K562 (cell line): ENCODE measurements around the gene AHR. TPM values are rescaled to one million over a fixed set of nuclear protein-coding genes. Genes with fewer than 3 reads are reported as not detected.

Experiments
- ATAC-seq: fragments of 200-7000 bp; cut with Tn5 transposase; 3 replicates; pipeline ENCODE4 v1.9.1; 2020; ENCODE audit warnings: moderate library complexity
- BruUV-seq: library from RNA; stranded (reverse); fragments of 400-500 nt; replicated peaks from 2 replicates; lab custom pipeline; 2021; lab: Mats Ljungman, UMichigan
- CTCF ChIA-PET: fragments of 300-600 bp; formaldehyde crosslinking; extraction: SDS; loops from one replicate; lab custom pipeline; 2021; ENCODE audit warnings: low intra/inter-chr PET ratio; lab: Yijun Ruan, JAX
- POLR2A ChIA-PET: fragments of 300-600, 350-650 bp; sonication (Branson Sonifier 250); formaldehyde crosslinking; extraction: SDS; loops from one replicate; lab custom pipeline; 2021; ENCODE audit warnings: antibody characterized with exemption, inconsistent platforms; lab: Yijun Ruan, JAX
- DNase-seq, 4 experiments: peaks; one replicate each; pipeline versions ENCODE4 v3.0.0 to v3.0.0-alpha.2; 2011 to 2018; ENCODE audit warnings: low spot score in 3 of 4, mixed read lengths in 3 of 4; ENCODE audit errors: extremely low read depth in 1 of 4
- FAIRE-seq: peaks from 2 replicates; lab custom pipeline; 2011; peaks lifted over from hg19 to GRCh38; lab: Jason Lieb, UNC
- H2AFZ ChIP-seq: 2 replicates; pipeline ENCODE4 v1.6.0; 2011; ENCODE audit warnings: low read depth, low read length, control low read depth, inconsistent platforms
- H3K27ac ChIP-seq: fragments of 200-600 bp; 3 replicates; pipeline ENCODE4 v1.8.0; 2011; ENCODE audit warnings: low read depth, mild to moderate bottlenecking, control low read depth, inconsistent platforms, low read length, moderate library complexity, mixed read lengths; ENCODE audit errors: extremely low read depth
- H3K27me3 ChIP-seq, 2 experiments: fragments of 300-600 bp in 1 of 2; 2 replicates in 1 of 2; 3 replicates in 1 of 2; pipeline versions ENCODE4 v1.6.0 to v1.8.0; 2011; ENCODE audit warnings: inconsistent platforms in 2 of 2, low read length in 2 of 2, mild to moderate bottlenecking in 1 of 2, mixed read lengths in 1 of 2, moderate library complexity in 1 of 2; ENCODE audit not compliant: control insufficient read depth in 2 of 2, insufficient read depth in 2 of 2
- H3K36me3 ChIP-seq: fragments of 300-600 bp; 3 replicates; pipeline ENCODE4 v1.8.0; 2011; ENCODE audit warnings: mild to moderate bottlenecking, low read length, inconsistent platforms; ENCODE audit not compliant: control insufficient read depth, insufficient read depth
- H3K4me1 ChIP-seq, 2 experiments: fragments of 200-600 bp in 1 of 2; replicated peaks in 1 of 2; 2 replicates in 1 of 2; 3 replicates in 1 of 2; pipeline versions ENCODE4 v1.5.1 to v1.8.0; 2011; ENCODE audit warnings: inconsistent platforms in 2 of 2, low read length in 2 of 2, mild to moderate bottlenecking in 1 of 2, mixed read lengths in 1 of 2, moderate library complexity in 1 of 2; ENCODE audit not compliant: control insufficient read depth in 2 of 2, insufficient read depth in 2 of 2
- H3K4me2 ChIP-seq: 2 replicates; pipeline ENCODE4 v1.6.1; 2011; ENCODE audit warnings: low read length, control low read depth, inconsistent platforms, mixed read lengths; ENCODE audit not compliant: insufficient read depth
- H3K4me3 ChIP-seq: fragments of 200-600 bp; sonication (generic), shearing (Covaris generic); 2 replicates; pipeline ENCODE4 v1.5.1; 2016; ENCODE audit warnings: control low read depth, inconsistent platforms
- H3K79me2 ChIP-seq: fragments of 200-600 bp; 3 replicates; pipeline ENCODE4 v1.8.0; 2011; ENCODE audit warnings: low read length, inconsistent platforms; ENCODE audit not compliant: control insufficient read depth, insufficient read depth
- H3K9ac ChIP-seq, 2 experiments: 2 replicates each; pipeline versions ENCODE4 v1.6.0 to v1.6.1; 2011; ENCODE audit warnings: low read depth in 2 of 2, low read length in 2 of 2, control low read depth in 1 of 2, inconsistent platforms in 1 of 2, mild to moderate bottlenecking in 1 of 2, mixed read lengths in 1 of 2; ENCODE audit not compliant: insufficient read depth in 1 of 2
- H3K9me1 ChIP-seq: one replicate; pipeline ENCODE4 v1.6.0; 2011; ENCODE audit warnings: inconsistent platforms, mild to moderate bottlenecking, low read length, moderate library complexity; ENCODE audit not compliant: control insufficient read depth, insufficient read depth
- H3K9me3 ChIP-seq: replicated peaks from 2 replicates; pipeline ENCODE4 v1.5.1; 2011; ENCODE audit warnings: low read depth, low read length, inconsistent platforms; ENCODE audit not compliant: control insufficient read depth, insufficient read depth
- H4K20me1 ChIP-seq: replicated peaks from 2 replicates; pipeline ENCODE4 v1.6.1; 2011; ENCODE audit warnings: low read length, inconsistent platforms, mixed read lengths; ENCODE audit not compliant: control insufficient read depth, insufficient read depth
- FOXM1 ChIP-seq, 2 experiments: fragments of 450-650 bp in 1 of 2; sonication (generic) in 1 of 2; formaldehyde crosslinking in 1 of 2; IDR thresholded peaks; 2 replicates each; pipeline versions ENCODE4 v1.6.1 to v1.9.0; 2017 to 2022; ENCODE audit warnings: low read depth in 2 of 2, mild to moderate bottlenecking in 2 of 2, missing genetic modification reagents in 1 of 2, moderate library complexity in 1 of 2
- JUND ChIP-seq, 2 experiments: IDR thresholded peaks; 2 replicates in 1 of 2; 3 replicates in 1 of 2; pipeline ENCODE4 v1.6.1; 2011; ENCODE audit warnings: borderline replicate concordance in 2 of 2, low read depth in 2 of 2, low read length in 2 of 2, improper control_type of control experiment in 1 of 2, missing biosample characterization in 1 of 2, missing genetic modification characterization in 1 of 2, missing genetic modification reagents in 1 of 2
- MEIS2 ChIP-seq: fragments of 450-650 bp; IDR thresholded peaks from 2 replicates; pipeline ENCODE4 v1.6.1; 2014; ENCODE audit warnings: mild to moderate bottlenecking; ENCODE audit not compliant: partially characterized antibody
- NCOR1 ChIP-seq: fragments of 450-650 bp; IDR thresholded peaks from 2 replicates; pipeline ENCODE4 v1.6.1; 2016; ENCODE audit warnings: mild to moderate bottlenecking, moderate library complexity
- PRPF4 ChIP-seq: fragments of 200-400 bp; formaldehyde crosslinking; IDR thresholded peaks from one replicate; pipeline ENCODE4 v1.6.1; 2017; ENCODE audit warnings: low read length, low read depth, mild to moderate bottlenecking; ENCODE audit not compliant: insufficient read depth, poor library complexity, severe bottlenecking
- SIRT6 ChIP-seq: IDR thresholded peaks from one replicate; pipeline ENCODE4 v1.6.1; 2012; ENCODE audit warnings: low read depth, mild to moderate bottlenecking, control low read depth, inconsistent platforms, low read length, moderate library complexity
- SMAD1 ChIP-seq: fragments of 150-350 bp; IDR thresholded peaks from 2 replicates; pipeline ENCODE4 v1.6.1; 2014; ENCODE audit warnings: low read length, low read depth; ENCODE audit not compliant: partially characterized antibody
- SMARCE1 ChIP-seq: fragments of 450-650 bp; IDR thresholded peaks from 2 replicates; pipeline ENCODE4 v1.7.1; 2016; ENCODE audit warnings: mild to moderate bottlenecking
- SPI1 ChIP-seq: IDR thresholded peaks from 2 replicates; pipeline ENCODE4 v1.6.1; 2011; ENCODE audit warnings: low read depth, low read length, control low read depth, borderline replicate concordance
- TAF9B ChIP-seq: fragments of 450-650 bp; IDR thresholded peaks from 2 replicates; pipeline ENCODE4 v1.6.1; 2018; ENCODE audit warnings: mild to moderate bottlenecking; ENCODE audit not compliant: partially characterized antibody
- TCF7 ChIP-seq: sonication (generic); IDR thresholded peaks from 2 replicates; pipeline ENCODE4 v1.6.1; 2016; ENCODE audit warnings: antibody characterized with exemption, borderline replicate concordance
- ZC3H8 ChIP-seq: fragments of 450-650 bp; IDR thresholded peaks from 2 replicates; pipeline ENCODE4 v1.6.1; 2017
- ZFX ChIP-seq: sonication (generic); formaldehyde crosslinking; IDR thresholded peaks from 2 replicates; pipeline ENCODE4 v1.8.0; 2022; ENCODE audit warnings: mild to moderate bottlenecking, missing genetic modification reagents, moderate library complexity
- ZNF384 ChIP-seq: IDR thresholded peaks from 2 replicates; pipeline ENCODE4 v1.6.1; 2012; ENCODE audit warnings: low read depth, low read length, improper control_type of control experiment
- ZNF445 ChIP-seq: fragments of 250-450 bp; sonication (Bioruptor Pico); IDR thresholded peaks from 2 replicates; pipeline ENCODE4 v1.4.0; 2020; ENCODE audit warnings: low read depth, mild to moderate bottlenecking, moderate library complexity
- WGBS: fragments of 100-300 bp; shearing (Covaris generic); methylation state at CpG from one replicate; pipeline ENCODE4 v1.1.6; 2016; ENCODE audit warnings: low coverage, mixed read lengths; ENCODE audit not compliant: insufficient coverage; ENCODE audit errors: missing lambda C conversion rate; 5-methylcytosine and 5-hydroxymethylcytosine counted together
- in situ Hi-C: fragments of 300-500 bp; cut with MboI; formaldehyde crosslinking; loops from 4 replicates; pipeline ENCODE4 v1.15.0; 2018; ENCODE audit warnings: inconsistent platforms, mixed read lengths
- intact Hi-C: fragments of 100-400 bp; cut with micrococcal nuclease; formaldehyde crosslinking; loops from 2 replicates; pipeline ENCODE4 v1.14.2; 2022
- polyA plus RNA-seq, 8 experiments: library from polyadenylated mRNA; depleted of rRNA in 4 of 8; stranded (reverse) in 5 of 8; unstranded in 3 of 8; fragments of >200 nt; fragmentation: Nextera tagmentation in 2 of 8; fragmentation: Illumina TruSeq in 1 of 8; extraction: Ambion mirVana in 2 of 8; extraction: Trizol in 1 of 8; gene quantifications; 2 replicates each; pipeline versions ENCODE4 v1.2.1 to v1.2.3, GENCODE V29; 2011 to 2014; ENCODE audit warnings: inconsistent platforms in 1 of 8, missing spikeins in 1 of 8
- total RNA-seq, 7 experiments: library from RNA; depleted of rRNA in 6 of 7; stranded (reverse); fragments of >200 nt in 6 of 7; fragmentation: Illumina TruSeq in 2 of 7; extraction: Trizol in 2 of 7; gene quantifications; 2 replicates each; pipeline versions ENCODE4 v1.2.1 to v1.2.3, GENCODE V29; 2011 to 2021; ENCODE audit warnings: low replicate concordance in 1 of 7
- TF ChIP-seq, protein P1 (sequence below): IDR thresholded peaks from 2 replicates; pipeline ENCODE4 v1.6.1; 2011; ENCODE audit not compliant: insufficient read length; ENCODE audit errors: extremely low read depth

AHR gene
- total and polyA plus RNA-seq, 9 of the 15 experiments (the other 6 are each of a cell fraction or from before 2014, with no cell fraction given), result 0.16 TPM; not detected in 8

DNA sequence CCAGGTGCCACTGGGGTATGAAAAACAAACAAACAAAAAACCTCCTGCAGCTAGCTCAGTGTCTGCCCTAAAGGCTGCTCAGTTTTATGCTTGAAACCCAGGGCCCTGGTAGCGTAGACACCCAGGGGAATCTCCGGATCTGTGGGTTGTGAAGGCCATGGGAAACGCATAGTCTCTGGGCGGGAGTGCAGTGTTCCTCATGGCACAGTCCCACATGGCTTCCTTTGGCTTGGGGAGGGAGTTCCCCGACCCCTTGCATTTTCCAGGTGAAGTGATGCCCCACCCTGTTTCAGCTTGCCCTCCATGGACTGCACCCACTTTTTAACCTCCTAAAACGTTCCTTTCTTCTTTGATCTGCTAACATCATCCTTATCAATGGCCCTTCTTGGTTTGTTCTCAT is 56.0 kb downstream of the AHR start:
- Histone ChIP-seq H2AFZ (no peak overlapping the region), H4K20me1 (no peaks in the 10 kb centered on the region), H3K9me1 (no peaks in the 10 kb centered on the region), H3K36me3 (no peaks in the 10 kb centered on the region), H3K9ac (no peak overlapping the region), H3K4me3 (no peak overlapping the region), H3K79me2 (no peaks in the 10 kb centered on the region), H3K4me1 (no peaks in the 10 kb centered on the region; a peak in 1 of 5 replicates), H3K27ac (peak overlapping the region; percentile 46; the same call in 1 of the 3 replicates), H3K9me3 (no peaks in the 10 kb centered on the region), H3K27me3 (no peaks in the 10 kb centered on the region), H3K4me2 (no peak overlapping the region)
- 12% methylated on average over 6 of the region's 6 CpGs for WGBS
- in situ Hi-C loops (no loop called here), intact Hi-C loops (no loop called here)
- no peak for ATAC-seq
- no peak for TF ChIP-seq MEIS2
- no peak for TF ChIP-seq TAF9B
- no peak for TF ChIP-seq ZC3H8
- no peak for TF ChIP-seq PRPF4
- TF ChIP-seq NCOR1, result no peak
- no peak for TF ChIP-seq SPI1
- no peak for TF ChIP-seq SMARCE1
- no peak for TF ChIP-seq SIRT6
- TF ChIP-seq, protein P1, sequence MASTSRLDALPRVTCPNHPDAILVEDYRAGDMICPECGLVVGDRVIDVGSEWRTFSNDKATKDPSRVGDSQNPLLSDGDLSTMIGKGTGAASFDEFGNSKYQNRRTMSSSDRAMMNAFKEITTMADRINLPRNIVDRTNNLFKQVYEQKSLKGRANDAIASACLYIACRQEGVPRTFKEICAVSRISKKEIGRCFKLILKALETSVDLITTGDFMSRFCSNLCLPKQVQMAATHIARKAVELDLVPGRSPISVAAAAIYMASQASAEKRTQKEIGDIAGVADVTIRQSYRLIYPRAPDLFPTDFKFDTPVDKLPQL, result no peak
- no peak for TF ChIP-seq ZNF445 (CRISPR knock-in tag)
- no peak for TF ChIP-seq ZNF384
- no peak for TF ChIP-seq FOXM1 (IDR thresholded peaks at IDR 0.05; ENCODE audit: low read depth)
- TF ChIP-seq FOXM1 (CRISPR knock-in tag; IDR thresholded peaks at IDR 0.05; ENCODE audit: low read depth), result no peak
- no peak for TF ChIP-seq ZFX (CRISPR knock-in tag)
- TF ChIP-seq SMAD1, result no peak
- no peak for TF ChIP-seq TCF7
- no peak for TF ChIP-seq JUND (IDR thresholded peaks at IDR 0.05; ENCODE audit: borderline replicate concordance, low read depth, low read length)
- no peak for TF ChIP-seq JUND (tag; IDR thresholded peaks at IDR 0.05; ENCODE audit: borderline replicate concordance, low read depth, low read length)
- no TSS peak for BruUV-seq
- CTCF ChIA-PET, result no interaction called here
- POLR2A ChIA-PET, result no interaction called here
- no peak for DNase-seq
- FAIRE-seq, result no peak
